HS-27A (cell line): ENCODE measurements around the gene ADAMTS2.
"Not testable (repeated sequence)": the region's sequence is repeated elsewhere in the genome, so short reads cannot be mapped to it uniquely, and the experiment has no call there.

Source experiments
- DNase-seq: peaks from one replicate; pipeline ENCODE4 v3.0.0-alpha.2; 2012; ENCODE audit warnings: low read depth, missing footprints

Gene ADAMTS2

GRCh38 chr5:179123491-179124272 is 221.6 kb downstream of the ADAMTS2 start:
- no peak for DNase-seq

GRCh38 chr5:179123109-179123426 is 222.2 kb downstream of the ADAMTS2 start:
- DNase-seq = no peak

DNA sequence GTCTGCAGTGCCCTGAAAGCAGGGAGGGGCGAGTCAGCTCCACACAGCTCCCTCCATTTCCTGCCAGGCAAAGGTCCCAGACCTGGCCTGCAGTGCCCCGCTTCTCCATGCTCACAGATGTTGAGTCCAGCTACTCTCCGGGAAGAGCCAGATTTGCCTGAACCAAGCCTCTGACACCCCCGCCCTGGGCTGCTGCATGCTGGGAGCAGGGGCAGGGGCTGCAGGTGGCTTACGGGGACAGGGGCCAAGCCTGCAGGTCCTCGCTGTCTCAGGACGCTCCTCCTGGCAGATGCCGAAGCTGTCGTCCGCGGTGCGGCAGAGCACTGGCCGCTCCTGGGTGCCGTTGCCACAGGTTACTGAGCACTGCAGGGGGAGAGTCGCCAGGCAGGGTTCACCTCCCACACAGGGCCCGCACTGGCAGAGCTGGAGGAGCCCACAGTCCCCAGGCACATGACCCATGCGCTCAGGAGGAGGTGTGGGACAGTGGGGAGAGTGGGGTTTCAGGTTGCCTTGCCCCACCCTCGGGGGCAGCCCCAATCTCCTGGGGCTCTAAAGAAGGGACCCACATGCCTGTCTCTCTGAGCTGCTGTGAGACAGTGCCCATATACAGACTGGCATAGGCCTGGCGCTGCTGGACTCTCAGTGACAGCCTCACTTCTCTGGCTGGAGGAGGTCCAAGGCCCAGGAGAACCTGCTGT is 222.7 kb downstream of the ADAMTS2 start:
- DNase-seq = no peak

DNA sequence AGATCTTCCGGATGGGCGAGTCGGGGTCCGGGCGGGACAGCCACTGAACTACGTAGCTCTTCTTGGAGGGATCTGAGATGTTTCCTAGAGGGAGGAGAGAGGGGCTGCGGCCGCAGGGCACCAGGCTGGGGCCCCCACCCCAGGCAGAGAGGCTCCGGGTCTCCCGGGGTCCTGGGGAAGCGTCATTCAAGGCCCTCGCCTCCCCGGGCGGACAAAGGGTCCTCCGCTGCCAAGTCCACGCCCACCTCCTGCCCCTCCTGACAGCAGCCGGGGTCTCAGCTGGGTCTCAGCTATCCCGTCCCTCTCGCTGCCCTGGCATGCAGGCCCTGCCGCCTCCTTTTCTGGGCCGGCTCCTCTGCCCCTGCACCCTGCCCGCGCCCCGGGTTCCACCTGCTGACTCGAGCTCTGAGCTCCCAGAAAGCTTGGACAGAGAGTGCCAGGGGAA is 223.6 kb downstream of the ADAMTS2 start:
- no peak for DNase-seq

DNA sequence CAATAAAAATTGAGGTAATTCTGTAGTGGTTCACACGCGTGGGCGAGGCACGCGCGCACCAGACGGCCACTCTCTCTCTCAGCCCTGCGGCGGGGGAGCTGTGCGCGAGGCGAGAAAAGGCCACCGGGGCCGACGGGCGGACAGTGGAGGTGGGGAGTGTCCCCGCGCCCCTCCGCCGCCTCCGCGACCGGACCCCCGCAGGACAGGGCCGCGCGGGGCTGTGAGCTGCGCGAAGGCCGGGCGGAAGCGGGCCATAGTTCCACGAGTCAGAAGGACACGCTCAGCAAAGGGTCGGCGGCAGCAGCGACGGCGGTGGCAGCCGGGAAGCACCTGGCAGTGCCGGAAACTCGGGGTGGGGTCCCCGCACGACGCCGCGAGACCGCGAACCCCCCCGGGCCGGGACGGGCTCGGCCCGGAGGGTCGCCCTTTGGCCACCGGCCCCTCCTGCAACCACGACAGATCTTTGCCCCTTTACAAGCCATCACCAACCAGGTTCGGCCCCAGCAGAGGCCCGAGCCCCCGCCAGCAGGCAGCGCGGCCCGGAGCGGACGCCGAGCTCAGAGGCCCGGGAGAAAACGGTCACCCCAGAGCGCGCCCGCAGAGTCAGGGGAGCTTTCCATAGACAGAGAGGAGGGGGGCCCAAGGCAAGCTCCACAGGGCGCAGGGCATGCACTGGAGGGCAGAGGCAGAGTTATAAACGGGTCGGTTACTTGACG is 224.2 kb downstream of the ADAMTS2 start:
- DNase-seq = no peak

- no peak for DNase-seq
Observed at GRCh38 chr5:179120421-179120861, 224.8 kb downstream of the ADAMTS2 start.

DNA sequence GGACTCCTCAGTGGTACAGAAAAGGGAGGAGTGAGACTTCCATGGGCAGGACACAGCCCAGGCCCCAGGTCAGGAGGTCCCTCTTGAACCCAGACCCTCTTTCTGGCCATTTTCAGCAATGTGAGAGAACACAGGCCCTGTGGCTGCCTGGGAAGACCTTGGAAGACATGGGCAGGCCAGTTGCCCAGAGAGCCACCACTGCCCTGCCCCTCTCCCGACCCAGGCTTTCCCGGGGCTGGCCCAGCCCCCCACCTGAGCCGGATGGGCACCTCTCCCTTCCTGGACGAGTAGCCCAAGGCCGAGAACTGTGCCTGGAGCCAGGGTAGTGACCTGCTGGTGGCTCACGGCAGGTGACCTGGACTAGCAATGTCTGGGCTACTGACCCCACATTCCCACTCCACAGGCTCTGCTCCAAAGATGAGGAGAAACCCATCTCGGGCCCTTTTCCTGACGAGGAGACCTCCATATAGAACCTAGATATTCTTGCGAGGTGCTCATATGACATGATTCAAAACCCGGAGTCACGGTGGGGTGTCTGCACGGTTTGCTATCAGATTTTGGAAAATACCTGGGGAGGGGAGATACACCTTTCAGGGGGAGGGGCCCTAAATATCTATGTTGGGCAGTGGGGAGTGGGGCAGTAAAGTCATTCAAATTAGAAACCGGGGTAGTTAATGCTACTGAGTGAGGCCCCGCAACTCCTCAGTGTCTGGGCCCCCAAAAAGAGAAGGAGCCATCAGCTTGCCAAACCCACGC is 225.7 kb downstream of the ADAMTS2 start:
- no peak for DNase-seq

DNA sequence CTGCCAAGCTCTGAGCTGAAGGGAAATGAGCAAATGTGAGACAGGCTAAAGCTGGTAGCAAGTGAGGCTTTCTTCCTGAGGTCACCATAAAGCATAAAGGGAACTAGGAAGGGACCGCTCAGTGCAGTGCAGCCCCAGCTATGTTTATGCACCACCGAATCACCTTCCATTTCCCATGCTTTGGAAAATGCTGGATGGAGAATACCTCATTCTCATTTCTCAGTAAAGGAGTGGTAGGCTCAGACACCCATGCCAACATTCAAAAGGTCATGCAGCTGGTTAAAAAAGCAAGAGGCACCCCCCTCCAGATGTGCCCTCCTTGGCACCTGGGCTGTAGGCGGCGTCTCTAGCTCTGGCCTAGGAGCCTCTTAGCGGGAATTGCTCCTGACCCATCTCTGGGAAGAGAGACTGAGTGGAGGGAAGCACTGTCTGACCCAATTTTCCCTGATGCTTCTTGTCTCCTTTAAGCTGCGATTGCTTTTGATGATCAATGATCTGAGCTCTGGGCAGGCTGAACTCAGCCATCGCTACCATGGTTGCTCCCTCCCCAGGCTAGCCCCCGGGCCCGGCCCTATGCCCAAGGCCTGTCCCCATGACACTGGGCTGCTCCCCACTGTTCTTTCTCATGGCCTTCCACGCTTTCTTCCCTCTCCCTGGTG is 226.4 kb downstream of the ADAMTS2 start:
- DNase-seq = no peak

DNA sequence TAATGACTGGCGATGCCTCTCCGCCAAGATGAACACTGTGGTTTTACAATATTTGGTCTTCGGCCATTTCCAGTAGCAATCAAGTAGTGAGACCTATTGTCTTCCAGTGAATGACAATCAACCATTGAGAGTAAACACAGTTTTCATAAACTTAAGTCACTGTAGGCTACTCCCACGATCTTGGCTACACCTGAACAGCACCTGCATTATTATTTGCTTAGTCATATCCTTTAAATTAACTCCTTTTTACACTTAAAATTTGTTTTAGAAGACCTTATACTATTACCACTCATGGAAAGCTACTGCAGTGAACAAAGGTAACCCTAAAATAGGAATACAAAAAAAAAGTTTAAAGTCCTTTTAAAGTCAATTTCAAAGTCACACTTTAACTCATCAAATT is 226.9 kb downstream of the ADAMTS2 start:
- DNase-seq = no peak

- DNase-seq = no peak
Observed at GRCh38 chr5:179115845-179116524, 229.3 kb downstream of the ADAMTS2 start.

DNA sequence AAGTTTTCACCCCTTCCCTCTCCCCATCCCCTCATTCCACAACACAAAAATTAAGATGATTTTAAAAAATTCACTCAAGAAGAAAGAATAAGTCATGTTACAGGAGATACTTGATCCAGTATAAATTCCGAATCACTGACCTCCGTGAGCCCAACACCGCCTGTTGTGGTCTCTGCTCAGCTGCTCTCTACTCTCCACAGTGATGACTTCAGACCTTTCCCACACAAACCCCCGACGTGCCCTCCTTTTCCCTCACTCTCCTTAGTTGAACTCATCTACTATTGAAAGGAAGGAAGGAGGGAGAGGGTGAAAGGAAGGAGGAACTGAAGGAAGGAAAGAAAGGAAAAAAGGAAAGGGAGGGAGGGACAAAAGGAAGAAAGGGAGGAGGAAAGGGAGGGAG is 230.0 kb downstream of the ADAMTS2 start:
- no peak for DNase-seq

GRCh38 chr5:179114756-179115155 is 230.5 kb downstream of the ADAMTS2 start:
- no peak for DNase-seq

DNA sequence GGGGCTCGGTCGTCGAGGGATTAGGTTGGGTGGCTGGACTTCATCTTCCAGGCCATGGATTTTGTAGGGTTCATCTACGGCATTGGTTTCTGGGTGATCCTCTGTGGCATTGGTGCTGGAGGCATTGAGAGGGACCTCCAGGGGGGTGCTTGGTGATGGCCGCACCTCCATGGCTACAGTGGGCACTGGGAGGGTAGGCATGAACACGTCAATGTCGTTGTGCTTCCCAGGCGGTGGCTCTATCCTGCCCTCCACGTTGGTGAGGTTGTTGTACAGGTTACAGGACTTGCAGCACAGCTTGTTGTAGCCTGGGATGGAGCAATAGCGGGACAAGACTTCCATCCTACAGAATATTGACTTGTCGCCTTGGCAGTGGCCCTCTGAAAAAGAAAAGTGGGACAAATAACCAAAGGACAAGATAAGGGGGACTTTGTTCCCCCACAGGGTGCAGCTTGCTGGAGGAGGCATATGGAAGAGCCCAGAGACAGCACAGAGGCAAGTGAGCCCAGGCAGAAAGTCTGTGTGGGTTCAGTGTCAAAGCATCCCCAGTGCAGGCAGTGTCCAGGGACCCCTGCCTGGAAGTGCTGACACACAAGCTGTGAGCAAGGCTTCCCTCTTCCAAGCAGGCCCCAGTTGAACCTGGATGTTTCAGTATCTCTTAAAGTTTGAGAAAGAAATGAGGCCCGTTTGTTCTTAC is 231.2 kb downstream of the ADAMTS2 start:
- no peak for DNase-seq

- no peak for DNase-seq
Observed at GRCh38 chr5:179113143-179113530, 232.1 kb downstream of the ADAMTS2 start.

DNA sequence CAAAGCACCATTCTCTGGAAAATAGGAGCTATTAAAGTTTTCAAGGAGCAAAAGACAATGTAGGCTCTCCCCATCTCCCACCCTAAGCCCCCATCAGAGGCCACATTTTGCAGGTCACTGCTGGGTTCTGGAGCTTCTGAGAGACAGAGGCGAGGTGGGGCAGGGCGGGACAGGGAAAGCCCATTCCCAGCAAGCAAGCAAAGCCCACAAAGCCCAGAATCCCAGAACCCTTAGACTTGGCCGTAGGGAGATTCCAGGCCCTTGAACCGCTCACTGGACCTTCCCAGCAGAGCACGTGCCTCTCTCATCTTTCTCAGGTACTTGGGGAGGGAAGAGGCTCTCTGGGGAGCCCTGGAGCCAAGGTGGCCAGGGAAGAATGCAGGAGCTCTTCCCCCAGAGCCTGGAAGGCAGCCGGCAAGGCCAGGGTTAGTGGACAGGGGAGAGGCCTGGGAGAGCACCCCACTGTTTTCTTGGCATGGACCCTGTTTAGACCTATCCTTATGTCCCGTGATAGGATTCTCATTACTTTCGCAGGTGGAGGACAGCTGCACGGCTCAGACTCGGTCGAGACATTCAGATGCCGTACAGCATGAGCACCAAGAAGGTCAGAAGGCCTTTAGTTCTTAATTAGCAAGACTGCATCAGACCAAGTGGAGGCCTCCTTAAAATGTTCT is 232.7 kb downstream of the ADAMTS2 start:
- no peak for DNase-seq

DNA sequence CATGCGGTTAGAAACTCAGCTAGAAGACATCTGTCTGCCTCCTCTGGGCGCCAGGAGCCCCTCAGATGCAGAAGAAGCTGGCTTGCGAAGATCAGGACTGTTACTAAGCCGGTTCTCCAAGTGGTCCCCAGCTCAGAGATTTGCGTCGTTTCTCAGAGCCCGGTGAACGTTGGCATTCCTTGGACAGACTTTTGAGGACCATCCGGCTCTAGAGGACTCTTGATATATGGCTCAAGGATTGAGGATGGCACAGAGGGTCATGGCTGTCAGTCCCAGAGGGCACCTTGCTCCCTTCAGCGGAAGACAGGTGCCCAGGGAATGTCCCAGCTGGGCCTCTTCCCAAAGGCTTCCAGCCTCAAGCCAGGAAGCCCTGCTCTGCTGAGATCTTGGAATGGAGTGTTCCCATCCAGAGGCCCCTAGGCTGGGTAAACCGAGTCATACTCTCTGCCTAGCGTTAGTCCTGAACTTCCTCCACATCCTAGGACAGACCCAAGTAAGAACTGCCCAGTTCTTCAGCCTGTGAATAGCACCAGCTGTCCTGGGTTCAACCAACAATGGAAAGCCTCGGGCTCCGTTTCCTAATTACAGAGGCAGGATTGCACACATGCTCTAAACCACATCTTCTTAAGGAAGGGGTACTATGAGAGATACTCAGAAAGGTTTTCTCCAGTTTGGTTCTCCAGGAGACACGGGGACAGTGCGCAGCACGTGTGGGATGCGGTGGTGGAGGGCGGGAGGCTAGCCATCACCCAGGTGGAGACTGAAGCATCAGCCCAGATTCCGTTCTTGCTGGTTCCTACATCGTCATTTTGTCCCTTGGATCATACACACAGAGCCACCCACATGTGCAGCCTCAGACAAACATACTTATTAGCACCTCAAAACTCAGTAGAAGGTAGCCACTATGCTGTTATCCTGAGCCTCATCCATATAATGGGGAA is 233.7 kb downstream of the ADAMTS2 start:
- no peak for DNase-seq

DNA sequence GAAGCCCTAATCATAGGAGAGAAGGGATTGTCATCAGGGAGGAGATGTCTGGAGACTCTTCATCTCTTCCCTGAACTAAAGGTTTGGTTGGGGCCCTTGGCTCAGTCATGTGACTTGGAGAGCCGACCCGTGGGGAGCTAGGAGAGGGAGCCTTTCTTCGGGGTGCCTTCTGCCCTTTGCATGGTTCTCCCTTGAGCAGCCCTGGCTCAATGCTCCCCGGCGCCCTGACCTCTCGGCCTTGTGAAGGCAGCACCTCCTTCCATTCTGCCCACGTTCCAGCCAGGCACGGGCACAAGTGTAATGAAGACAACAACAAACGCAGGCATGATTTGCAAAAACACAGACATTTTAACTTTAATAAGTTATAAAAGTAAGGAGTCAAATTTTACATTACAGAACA is 234.7 kb downstream of the ADAMTS2 start:
- no peak for DNase-seq

GRCh38 chr5:179101282-179101681 is 244.0 kb downstream of the ADAMTS2 start:
- not testable (repeated sequence) for DNase-seq

- no peak for DNase-seq
Observed at GRCh38 chr5:179089502-179089901, 255.8 kb downstream of the ADAMTS2 start.
